ENCODE data around the gene ANKMY1. TPM values are rescaled to one million over a fixed set of nuclear protein-coding genes. Genes with fewer than 3 reads are reported as not detected.

The ANKMY1 gene
- total RNA-seq, 1 donor from 2014 or later, result 25.6 TPM

DNA sequence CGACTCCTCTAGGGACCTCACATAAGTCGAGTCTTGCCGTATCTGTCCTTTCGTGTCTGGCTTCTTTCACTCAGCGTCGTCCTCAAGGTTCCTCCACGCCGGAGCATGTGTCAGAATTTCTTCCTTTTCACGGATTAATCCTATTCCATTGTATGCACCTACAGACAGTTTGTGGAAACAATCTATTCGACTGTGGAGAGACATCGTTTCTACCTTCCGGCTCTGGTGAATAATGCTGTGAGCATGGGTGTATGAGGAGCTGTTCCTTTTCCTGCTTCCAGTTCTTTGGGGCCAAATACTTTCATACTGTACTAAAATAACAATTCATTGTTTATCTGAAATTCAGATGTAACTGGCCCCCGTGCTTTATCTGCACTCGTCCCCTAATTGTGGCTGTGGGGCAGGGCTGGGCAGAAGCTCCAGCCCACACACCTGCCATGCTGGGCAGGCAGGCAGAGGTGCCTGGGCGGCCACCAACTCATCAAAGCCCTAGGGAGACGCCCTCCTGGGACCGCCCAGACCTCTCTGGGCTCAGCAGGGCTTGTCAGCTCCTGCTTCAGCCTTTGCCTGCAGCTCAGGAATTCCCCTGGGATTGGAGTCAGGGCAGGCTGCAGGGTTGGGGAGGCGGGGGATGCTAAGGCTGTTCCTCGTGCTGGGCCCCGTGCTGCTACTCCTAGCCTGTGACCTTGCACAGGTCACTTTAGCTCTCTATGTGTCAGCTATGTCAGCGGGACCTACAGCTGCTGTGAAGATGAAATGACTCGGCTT lies 107.8 kb downstream of the ANKMY1 start:
- no peak for DNase-seq (ENCODE audit: low spot score)

GRCh38 chr2:240448387-240449274 lies 109.2 kb downstream of the ANKMY1 start:
- no peak for DNase-seq (ENCODE audit: low spot score)

DNA sequence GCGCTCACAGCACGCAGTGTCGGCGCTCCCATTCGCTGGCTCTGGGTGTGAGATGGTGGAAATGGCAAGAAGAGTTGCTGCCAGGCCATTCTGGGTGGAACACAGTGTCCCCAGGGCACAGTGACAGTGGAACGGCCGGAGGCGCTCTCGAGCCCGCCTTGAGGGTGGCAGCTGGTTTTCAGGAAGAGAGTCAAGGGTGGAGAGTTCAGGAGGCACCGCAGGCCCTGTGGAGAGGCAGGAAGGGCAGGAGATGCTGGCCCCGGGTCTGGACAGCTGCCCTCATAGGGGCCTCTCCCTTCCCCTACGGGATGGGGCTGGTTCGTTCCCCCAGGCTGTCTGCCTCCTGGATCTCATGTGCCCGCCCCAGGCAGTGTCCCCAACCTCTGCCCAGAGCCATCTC lies 109.9 kb downstream of the ANKMY1 start:
- DNase-seq (ENCODE audit: low spot score), result no peak

GRCh38 chr2:240447331-240447730 lies 110.5 kb downstream of the ANKMY1 start:
- no peak for DNase-seq (ENCODE audit: low spot score)

DNA sequence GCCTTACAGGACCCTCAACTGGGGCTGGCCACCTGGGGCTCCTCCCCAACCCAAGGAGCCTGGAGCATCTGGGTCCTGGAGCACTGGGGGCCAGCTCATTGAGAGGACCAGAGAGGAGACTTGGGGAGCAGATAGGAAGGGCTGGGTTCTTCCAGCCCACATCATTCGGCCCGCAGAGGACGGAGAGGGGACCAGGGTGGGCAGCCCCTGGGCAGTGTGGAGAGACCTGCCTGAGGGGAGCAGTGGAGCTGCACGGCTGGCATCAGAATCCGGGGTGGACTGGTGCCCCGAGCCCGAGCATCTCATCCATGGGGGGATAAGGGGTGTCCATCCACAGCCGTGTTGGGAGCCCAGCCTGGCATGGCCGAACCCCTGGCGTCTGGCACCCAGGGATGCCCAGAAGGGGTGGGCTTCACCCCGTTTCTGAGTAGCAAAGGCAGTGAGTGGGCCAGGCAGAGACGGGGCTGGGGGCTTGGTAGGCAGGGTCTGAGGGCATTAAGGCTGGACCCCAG lies 111.1 kb downstream of the ANKMY1 start:
- DNase-seq (ENCODE audit: low spot score), result no peak

DNA sequence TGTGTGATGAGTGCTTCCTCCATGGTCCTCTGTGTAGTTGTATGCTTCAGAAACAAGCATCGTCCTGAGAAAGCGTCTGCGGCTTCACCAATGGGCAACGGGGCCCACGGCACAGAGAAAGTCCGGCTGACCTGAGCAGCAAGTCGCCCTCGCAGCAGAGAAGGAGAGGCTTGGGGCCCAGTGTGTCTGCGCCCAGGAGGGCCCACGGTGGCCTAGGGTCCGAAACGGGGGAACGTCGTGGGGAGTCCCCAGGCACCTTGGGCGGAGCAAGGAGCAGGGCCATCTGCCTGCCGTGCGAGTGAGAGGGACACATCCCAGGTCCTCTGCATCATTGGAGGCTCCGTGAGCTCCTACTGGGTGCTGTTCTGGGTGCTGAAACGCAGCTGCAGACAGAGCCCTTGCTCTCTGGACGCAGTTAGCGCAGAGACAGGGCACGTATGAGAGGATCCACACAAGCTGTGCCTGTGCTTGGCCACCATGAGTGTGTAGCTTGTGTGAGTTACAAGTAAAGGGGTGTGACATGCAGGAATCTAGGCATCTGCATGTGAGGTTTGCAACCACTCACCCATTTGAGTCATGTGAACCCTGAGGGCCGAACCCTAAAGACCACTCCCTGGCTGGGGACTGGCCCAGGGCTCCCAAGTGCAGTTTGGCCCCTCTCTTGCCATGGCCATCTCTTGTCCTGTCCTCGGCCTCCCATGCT lies 111.7 kb downstream of the ANKMY1 start:
- DNase-seq (ENCODE audit: low spot score), result no peak

DNA sequence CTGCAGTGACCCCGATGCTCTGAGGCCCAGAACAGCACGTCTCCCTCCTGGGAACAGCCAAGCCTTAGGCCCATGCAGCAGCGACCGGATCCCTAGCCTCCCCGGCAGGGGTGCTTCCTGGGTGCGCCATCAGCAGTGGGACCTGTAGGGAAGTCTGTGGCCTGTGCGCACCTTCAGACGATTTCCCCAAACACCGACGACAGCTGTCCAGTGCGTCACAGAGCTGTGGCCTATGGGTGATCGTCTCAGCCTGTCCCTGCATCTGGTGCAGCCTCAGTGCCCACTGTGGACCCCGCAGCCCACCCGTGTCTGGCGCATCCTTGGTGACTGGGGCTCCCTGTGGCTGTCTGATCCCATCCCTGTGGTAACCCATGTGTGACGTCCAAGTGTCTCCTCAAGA lies 113.3 kb downstream of the ANKMY1 start:
- no peak for DNase-seq (ENCODE audit: low spot score)

DNA sequence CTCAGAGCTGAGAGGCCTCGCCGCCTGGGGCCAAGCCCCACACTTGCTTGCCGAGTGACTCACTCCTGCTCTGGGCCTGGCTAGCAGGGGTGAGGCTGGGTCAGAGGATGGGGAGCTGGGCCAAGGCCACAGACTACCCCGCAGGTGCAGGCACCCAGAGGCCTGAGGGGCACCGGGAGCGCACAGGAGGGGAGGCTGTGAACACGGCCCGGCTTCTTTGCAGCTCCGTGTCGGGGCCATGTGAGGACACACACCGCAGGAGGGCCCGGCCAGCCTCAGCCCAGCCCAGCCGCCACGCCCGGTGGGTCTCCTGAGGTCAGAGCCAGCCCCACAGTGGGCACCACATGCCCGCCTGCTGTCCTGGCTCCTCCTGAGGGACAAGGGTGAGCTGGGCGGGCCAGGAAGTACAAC lies 113.9 kb downstream of the ANKMY1 start:
- no peak for DNase-seq (ENCODE audit: low spot score)

- DNase-seq (ENCODE audit: low spot score), result no peak
Measured at GRCh38 chr2:240442891-240443715, 114.7 kb downstream of the ANKMY1 start.

- DNase-seq (ENCODE audit: low spot score), result no peak
Measured at GRCh38 chr2:240441993-240442411, 115.8 kb downstream of the ANKMY1 start.

GRCh38 chr2:240441326-240441992 lies 116.3 kb downstream of the ANKMY1 start:
- no peak for DNase-seq (ENCODE audit: low spot score)

GRCh38 chr2:240440704-240441320 lies 117.0 kb downstream of the ANKMY1 start:
- DNase-seq (ENCODE audit: low spot score), result no peak

DNA sequence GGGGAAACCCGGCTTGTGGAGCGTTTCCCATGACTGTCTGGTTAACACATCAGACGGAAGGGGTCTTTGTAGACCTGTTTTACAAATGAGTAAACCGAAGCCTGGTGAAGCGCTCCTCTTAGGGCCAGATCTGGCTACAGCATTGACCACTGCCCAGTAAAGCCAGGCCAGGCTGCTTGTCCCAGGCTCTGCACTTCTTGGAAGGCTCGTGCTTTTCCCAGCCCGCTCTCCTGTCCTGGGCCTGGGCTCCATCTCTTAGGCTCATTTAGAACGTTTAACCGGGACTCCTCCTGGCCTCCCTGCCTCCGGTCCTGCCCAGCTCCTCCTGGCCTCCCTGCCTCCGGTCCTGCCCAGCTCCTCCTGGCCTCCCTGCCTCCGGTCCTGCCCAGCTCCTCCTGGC lies 117.5 kb downstream of the ANKMY1 start:
- DNase-seq (ENCODE audit: low spot score), result no peak

DNA sequence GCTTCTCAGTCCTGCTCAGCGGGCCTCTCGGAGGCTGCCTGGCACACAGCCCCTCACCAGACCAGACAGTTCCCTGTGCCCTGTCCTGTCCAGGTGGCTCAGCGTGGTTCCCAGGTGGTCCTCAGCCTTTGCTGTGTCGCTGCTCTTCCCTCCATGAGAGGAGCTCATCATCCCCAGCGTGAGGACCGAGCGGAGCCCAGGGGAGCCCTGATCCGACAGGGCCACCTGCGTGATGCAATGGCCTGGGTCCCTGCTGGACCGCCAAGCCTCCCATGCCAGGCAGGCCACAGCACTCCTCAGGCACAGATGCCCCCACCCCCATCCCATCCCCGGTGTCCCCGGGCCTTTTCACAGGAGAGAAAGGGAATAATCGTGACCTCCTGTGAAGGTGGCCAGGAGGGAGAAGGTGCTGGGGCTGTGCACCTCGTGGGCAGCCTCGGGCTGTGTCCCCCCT lies 118.1 kb downstream of the ANKMY1 start:
- no peak for DNase-seq (ENCODE audit: low spot score)

GRCh38 chr2:240438810-240439697 lies 118.7 kb downstream of the ANKMY1 start:
- DNase-seq (ENCODE audit: low spot score), result no peak

- DNase-seq (ENCODE audit: low spot score), result peak; percentile 63
Measured at GRCh38 chr2:240437861-240438809, 119.7 kb downstream of the ANKMY1 start.

GRCh38 chr2:240437551-240437860 lies 120.3 kb downstream of the ANKMY1 start:
- no peak for DNase-seq (ENCODE audit: low spot score)

Measured in mucosa of gallbladder (tissue), 1 donor.